Measurements from ENCODE around the gene ALDH5A1.

DNA sequence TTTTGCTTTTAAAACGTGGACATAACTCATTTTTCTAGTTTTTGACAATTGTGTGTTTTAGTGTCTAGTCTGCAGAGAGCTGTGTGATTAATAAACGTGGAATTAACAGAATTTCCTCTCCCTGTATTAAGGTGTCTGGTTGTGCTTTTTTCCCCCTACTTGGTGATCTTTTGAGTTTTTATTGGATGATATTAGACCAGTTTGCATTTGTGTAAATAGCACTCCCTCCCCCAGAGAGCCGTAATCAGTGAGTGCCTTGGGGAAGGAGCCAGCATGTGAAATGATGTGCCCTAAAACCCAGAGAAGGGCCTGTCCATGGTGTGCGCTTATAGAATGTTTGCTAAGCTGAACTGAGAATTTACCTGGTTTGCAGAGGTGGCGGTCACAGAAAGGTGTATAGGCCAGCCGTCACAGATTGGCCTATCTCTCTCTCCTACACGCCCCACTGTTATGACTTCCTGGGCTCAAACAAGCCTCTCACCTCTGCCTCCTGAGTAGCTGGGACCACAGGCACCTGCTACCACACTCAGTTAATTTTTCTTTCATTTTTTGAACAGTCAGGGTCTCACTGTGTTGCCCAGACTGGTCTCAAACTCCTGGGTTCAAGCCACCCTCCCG, 42.4 kb downstream of the ALDH5A1 start:
- TF ChIP-seq NFRKB (IDR thresholded peaks at IDR 0.05) (no peak), FOXA1 (IDR thresholded peaks at IDR 0.05) (no peak), SUZ12 (IDR thresholded peaks at IDR 0.05) (no peak), ZNF384 (IDR thresholded peaks at IDR 0.05) (no peak), TARDBP (IDR thresholded peaks at IDR 0.05) (no peak), SP1 (IDR thresholded peaks at IDR 0.05) (no peak), BHLHE40 (IDR thresholded peaks at IDR 0.05; ENCODE audit: borderline replicate concordance) (no peak), FOXK2 (IDR thresholded peaks at IDR 0.05) (no peak)
- TF ChIP-seq, protein P1, sequence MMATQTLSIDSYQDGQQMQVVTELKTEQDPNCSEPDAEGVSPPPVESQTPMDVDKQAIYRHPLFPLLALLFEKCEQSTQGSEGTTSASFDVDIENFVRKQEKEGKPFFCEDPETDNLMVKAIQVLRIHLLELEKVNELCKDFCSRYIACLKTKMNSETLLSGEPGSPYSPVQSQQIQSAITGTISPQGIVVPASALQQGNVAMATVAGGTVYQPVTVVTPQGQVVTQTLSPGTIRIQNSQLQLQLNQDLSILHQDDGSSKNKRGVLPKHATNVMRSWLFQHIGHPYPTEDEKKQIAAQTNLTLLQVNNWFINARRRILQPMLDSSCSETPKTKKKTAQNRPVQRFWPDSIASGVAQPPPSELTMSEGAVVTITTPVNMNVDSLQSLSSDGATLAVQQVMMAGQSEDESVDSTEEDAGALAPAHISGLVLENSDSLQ (IDR thresholded peaks at IDR 0.05): no peak
